ENCODE data around the gene SH3PXD2A.
"Not testable (repeated sequence)": the region's sequence is repeated elsewhere in the genome, so short reads cannot be mapped to it uniquely, and the experiment has no call there.

SH3PXD2A gene

GRCh38 chr10:103742824-103743223 is 112.6 kb downstream of the SH3PXD2A start:
- DNase-seq, result no peak

GRCh38 chr10:103740611-103741010 is 114.8 kb downstream of the SH3PXD2A start:
- DNase-seq, result no peak

- DNase-seq, result peak; percentile 99
These were observed 116.2 kb downstream of the SH3PXD2A start for GRCh38 chr10:103739039-103739764.

- DNase-seq, result no peak
These were observed 117.5 kb downstream of the SH3PXD2A start for GRCh38 chr10:103737735-103738367.

- DNase-seq, result peak; percentile 38
These were observed 118.6 kb downstream of the SH3PXD2A start for GRCh38 chr10:103736763-103737162.

GRCh38 chr10:103736044-103736443 is 119.3 kb downstream of the SH3PXD2A start:
- DNase-seq, result no peak

- DNase-seq, result no peak
These were observed 120.6 kb downstream of the SH3PXD2A start for GRCh38 chr10:103734731-103735130.

- DNase-seq, result no peak
These were observed 122.3 kb downstream of the SH3PXD2A start for GRCh38 chr10:103733045-103733419.

GRCh38 chr10:103732339-103733044 is 122.9 kb downstream of the SH3PXD2A start:
- no peak for DNase-seq

- no peak for DNase-seq
These were observed 123.6 kb downstream of the SH3PXD2A start for GRCh38 chr10:103731609-103732270.

GRCh38 chr10:103731026-103731425 is 124.3 kb downstream of the SH3PXD2A start:
- DNase-seq, result not testable (repeated sequence)

- no peak for DNase-seq
These were observed 125.5 kb downstream of the SH3PXD2A start for GRCh38 chr10:103729851-103730250.

GRCh38 chr10:103727991-103728689 is 127.2 kb downstream of the SH3PXD2A start:
- DNase-seq, result no peak

- DNase-seq, result no peak
These were observed 127.8 kb downstream of the SH3PXD2A start for GRCh38 chr10:103727546-103727963.

- no peak for DNase-seq
These were observed 128.7 kb downstream of the SH3PXD2A start for GRCh38 chr10:103726637-103727036.

GRCh38 chr10:103725242-103725641 is 130.1 kb downstream of the SH3PXD2A start:
- no peak for DNase-seq

GRCh38 chr10:103724771-103725170 is 130.6 kb downstream of the SH3PXD2A start:
- no peak for DNase-seq

- DNase-seq, result no peak
These were observed 131.3 kb downstream of the SH3PXD2A start for GRCh38 chr10:103724074-103724473.

GRCh38 chr10:103723557-103723956 is 131.8 kb downstream of the SH3PXD2A start:
- DNase-seq, result no peak

- DNase-seq, result no peak
These were observed 132.7 kb downstream of the SH3PXD2A start for GRCh38 chr10:103722632-103723031.

GRCh38 chr10:103720964-103721335 is 134.4 kb downstream of the SH3PXD2A start:
- no peak for DNase-seq

GRCh38 chr10:103720328-103720963 is 134.9 kb downstream of the SH3PXD2A start:
- DNase-seq, result no peak

Data from EL (cell line).